H1 (cell line): ENCODE data around the gene CAPZA2. TPM values are rescaled to one million over a fixed set of nuclear protein-coding genes. Genes with fewer than 3 reads are reported as not detected.

Source experiments
- CTCF ChIA-PET: fragments of 300-600 bp; sonication (Branson Sonifier 250); formaldehyde crosslinking; loops from one replicate; lab custom pipeline; 2021; ENCODE audit not compliant: partially characterized antibody; lab: Charles Lee
- POLR2A ChIA-PET: fragments of 300-600 bp; sonication (Branson Sonifier 250); formaldehyde crosslinking; loops from one replicate; lab custom pipeline; 2021; ENCODE audit warnings: inconsistent platforms; ENCODE audit not compliant: partially characterized antibody; lab: Charles Lee
- DNase-seq, 2 experiments: peaks; one replicate each; pipeline versions ENCODE4 v3.0.0 to v3.0.0-alpha.2; 2010 to 2022; ENCODE audit warnings: low spot score in 2 of 2, low read depth in 1 of 2, mixed read lengths in 1 of 2
- FAIRE-seq: peaks from 2 replicates; lab custom pipeline; 2011; peaks lifted over from hg19 to GRCh38; lab: Jason Lieb, UNC
- H2AFZ ChIP-seq: 2 replicates; pipeline ENCODE4 v1.8.1; 2012; ENCODE audit warnings: low read length, inconsistent platforms
- H2AK5ac ChIP-seq: 2 replicates; pipeline ENCODE4 v1.6.1; 2013; ENCODE audit warnings: low read depth, low read length
- H2BK120ac ChIP-seq: replicated peaks from 2 replicates; pipeline ENCODE3; 2013; ENCODE audit warnings: low read depth, low read length, inconsistent platforms
- H2BK12ac ChIP-seq: 2 replicates; pipeline ENCODE4 v1.6.1; 2013; ENCODE audit warnings: low read depth, low read length
- H2BK15ac ChIP-seq: 2 replicates; pipeline ENCODE4 v1.6.1; 2013; ENCODE audit warnings: low read length
- H2BK20ac ChIP-seq: 2 replicates; pipeline ENCODE4 v1.6.1; 2013; ENCODE audit warnings: low read length
- H2BK5ac ChIP-seq: 2 replicates; pipeline ENCODE4 v1.6.1; 2013; ENCODE audit warnings: low read depth, low read length
- H3K14ac ChIP-seq: 2 replicates; pipeline ENCODE4 v1.6.1; 2013; ENCODE audit warnings: inconsistent platforms; ENCODE audit not compliant: insufficient read length
- H3K18ac ChIP-seq: 2 replicates; pipeline ENCODE4 v1.6.1; 2013; ENCODE audit warnings: low read length; ENCODE audit errors: extremely low read depth
- H3K23ac ChIP-seq: 2 replicates; pipeline ENCODE4 v1.6.1; 2013; ENCODE audit warnings: inconsistent platforms; ENCODE audit not compliant: insufficient read length
- H3K23me2 ChIP-seq: 2 replicates; pipeline ENCODE4 v1.6.1; 2013; ENCODE audit warnings: low read depth, low read length
- H3K27ac ChIP-seq: 2 replicates; pipeline ENCODE4 v1.6.1; 2011; ENCODE audit warnings: low read depth, low read length, inconsistent platforms
- H3K27me3 ChIP-seq, 4 experiments: replicated peaks in 1 of 4; 1 replicate in 1 of 4; 2 replicates in 3 of 4; pipeline versions ENCODE4 v1.6.1 to v1.8.1; 2011 to 2013; ENCODE audit warnings: low read length in 3 of 4, mild to moderate bottlenecking in 3 of 4, inconsistent platforms in 2 of 4, mixed read lengths in 2 of 4, moderate library complexity in 1 of 4; ENCODE audit not compliant: control insufficient read depth in 3 of 4, insufficient read depth in 3 of 4; ENCODE audit errors: extremely low read depth in 1 of 4
- H3K36me3 ChIP-seq, 4 experiments: 2 replicates each; pipeline versions ENCODE4 v1.6.1 to v1.8.1; 2011 to 2013; ENCODE audit warnings: mild to moderate bottlenecking in 4 of 4, low read length in 3 of 4, moderate library complexity in 2 of 4, control low read depth in 1 of 4, inconsistent platforms in 1 of 4; ENCODE audit not compliant: insufficient read depth in 4 of 4, control insufficient read depth in 2 of 4
- H3K4ac ChIP-seq: replicated peaks from 2 replicates; pipeline ENCODE3; 2013; ENCODE audit warnings: low read length, low read depth, mixed read lengths, inconsistent platforms; ENCODE audit not compliant: insufficient read length
- H3K4me1 ChIP-seq, 4 experiments: replicated peaks in 1 of 4; 1 replicate in 1 of 4; 2 replicates in 3 of 4; pipeline versions ENCODE4 v1.6.1 to v1.8.1; 2011 to 2013; ENCODE audit warnings: low read length in 3 of 4, inconsistent platforms in 2 of 4, mixed read lengths in 1 of 4; ENCODE audit not compliant: insufficient read depth in 4 of 4, control insufficient read depth in 3 of 4
- H3K4me2 ChIP-seq, 2 experiments: 2 replicates each; pipeline versions ENCODE4 v1.6.1 to v1.8.1; 2011 to 2013; ENCODE audit warnings: low read depth in 2 of 2, low read length in 2 of 2, control low read depth in 1 of 2, inconsistent platforms in 1 of 2, mild to moderate bottlenecking in 1 of 2; ENCODE audit not compliant: insufficient read depth in 1 of 2
- H3K4me3 ChIP-seq, 4 experiments: fragments of 200-600, 300-600 bp in 1 of 4; sonication (generic), shearing (Covaris generic), sonication (Bioruptor Twin) in 1 of 4; 2 replicates each; pipeline versions ENCODE4 v1.5.1 to v1.8.1; 2011 to 2016; ENCODE audit warnings: low read length in 4 of 4, low read depth in 3 of 4, control low read depth in 2 of 4, inconsistent platforms in 2 of 4, mild to moderate bottlenecking in 2 of 4, mixed read lengths in 1 of 4, moderate library complexity in 1 of 4; ENCODE audit not compliant: insufficient read depth in 2 of 4; ENCODE audit errors: extremely low read depth in 1 of 4
- H3K56ac ChIP-seq: replicated peaks from 2 replicates; pipeline ENCODE3; 2013; ENCODE audit warnings: low read depth, mild to moderate bottlenecking, mixed read lengths, low read length, inconsistent platforms; ENCODE audit not compliant: insufficient read length
- H3K79me1 ChIP-seq: 2 replicates; pipeline ENCODE4 v1.6.1; 2013; ENCODE audit warnings: low read depth, low read length, control low read depth
- H3K79me2 ChIP-seq, 2 experiments: 2 replicates each; pipeline versions ENCODE4 v1.6.1 to v1.8.1; 2012 to 2013; ENCODE audit warnings: low read length in 2 of 2, mild to moderate bottlenecking in 2 of 2, inconsistent platforms in 1 of 2; ENCODE audit not compliant: insufficient read depth in 2 of 2, control insufficient read depth in 1 of 2
- H3K9ac ChIP-seq, 4 experiments: replicated peaks in 1 of 4; 1 replicate in 1 of 4; 2 replicates in 3 of 4; pipeline versions ENCODE4 v1.6.1 to v1.8.1; 2011 to 2013; ENCODE audit warnings: low read depth in 3 of 4, low read length in 3 of 4, control low read depth in 2 of 4, mild to moderate bottlenecking in 2 of 4, moderate library complexity in 2 of 4, inconsistent platforms in 1 of 4; ENCODE audit errors: extremely low read depth in 1 of 4
- H3K9me3 ChIP-seq, 2 experiments: 2 replicates each; pipeline versions ENCODE4 v1.6.1 to v1.8.1; 2012 to 2013; ENCODE audit warnings: mild to moderate bottlenecking in 2 of 2, moderate library complexity in 2 of 2, control low read depth in 1 of 2, inconsistent platforms in 1 of 2, low read depth in 1 of 2, low read length in 1 of 2, mixed read lengths in 1 of 2; ENCODE audit not compliant: insufficient read depth in 2 of 2
- H4K20me1 ChIP-seq, 2 experiments: replicated peaks in 1 of 2; 2 replicates each; pipeline versions ENCODE3 to v1.8.1; 2011 to 2013; ENCODE audit warnings: inconsistent platforms in 2 of 2, low read length in 2 of 2, mild to moderate bottlenecking in 1 of 2; ENCODE audit not compliant: insufficient read depth in 2 of 2, control insufficient read depth in 1 of 2
- H4K5ac ChIP-seq: 2 replicates; pipeline ENCODE4 v1.6.1; 2013; ENCODE audit warnings: low read length, low read depth, mixed read lengths, inconsistent platforms; ENCODE audit not compliant: insufficient read length
- H4K8ac ChIP-seq: 2 replicates; pipeline ENCODE4 v1.8.0; 2013; ENCODE audit warnings: mild to moderate bottlenecking, moderate library complexity, low read length, inconsistent platforms; ENCODE audit not compliant: insufficient read depth; ENCODE audit errors: extremely low read depth
- H4K91ac ChIP-seq: replicated peaks from 2 replicates; pipeline ENCODE3; 2013; ENCODE audit warnings: low read length, mixed read lengths, inconsistent platforms; ENCODE audit not compliant: insufficient read length
- MAFK ChIP-seq: IDR thresholded peaks from 2 replicates; pipeline ENCODE4 v1.6.1; 2012; ENCODE audit warnings: low read depth, mild to moderate bottlenecking, improper control_type of control experiment, low read length
- RAD21 ChIP-seq, 2 experiments: IDR thresholded peaks in 1 of 2; conservative IDR thresholded peaks in 1 of 2; 2 replicates each; pipeline ENCODE4 v1.6.1; 2011; ENCODE audit warnings: low read depth in 2 of 2, low read length in 2 of 2, improper control_type of control experiment in 1 of 2, inconsistent platforms in 1 of 2, mild to moderate bottlenecking in 1 of 2, moderate library complexity in 1 of 2
- WGBS, 2 experiments: shearing (Covaris generic) in 1 of 2; methylation state at CpG; one replicate each; pipeline versions ENCODE4 v1.1.6 to v1.1.7; 2013 to 2015; ENCODE audit warnings: low lambda C conversion rate in 2 of 2, mixed read lengths in 2 of 2, inconsistent platforms in 1 of 2, low coverage in 1 of 2, missing lambda C conversion rate in 1 of 2; ENCODE audit not compliant: insufficient replicate concordance in 2 of 2, insufficient coverage in 1 of 2, insufficient read length in 1 of 2; ENCODE audit errors: extremely low coverage in 1 of 2, missing lambda C conversion rate in 1 of 2; 5-methylcytosine and 5-hydroxymethylcytosine counted together
- polyA plus RNA-seq, 7 experiments: library from polyadenylated mRNA; depleted of rRNA in 3 of 7; stranded (reverse) in 5 of 7; unstranded in 2 of 7; fragments of >200 nt in 5 of 7; fragments of 200-250 nt in 2 of 7; gene quantifications; 1 replicate in 5 of 7; 2 replicates in 1 of 7; 4 replicates in 1 of 7; pipeline versions ENCODE4 v1.2.1 to v1.2.3, GENCODE V29; 2011 to 2013; ENCODE audit warnings: missing spikeins in 2 of 7, mixed read lengths in 2 of 7
- total RNA-seq: library from RNA; stranded (reverse); fragmentation: NEBNext Ultra II Directional; extraction: Animal tissue kit (Norgen Biotek cat#: 25700); gene quantifications from 2 replicates; pipeline ENCODE4 v1.2.1, GENCODE V29; 2021
- TF ChIP-seq, protein P1 (sequence below), 3 experiments: IDR thresholded peaks; 1 replicate in 2 of 3; 2 replicates in 1 of 3; pipeline versions ENCODE4 v1.5.1 to v1.6.1; 2011; ENCODE audit warnings: low read length in 3 of 3, mild to moderate bottlenecking in 3 of 3, inconsistent platforms in 2 of 3, low read depth in 1 of 3, moderate library complexity in 1 of 3; ENCODE audit not compliant: insufficient read depth in 1 of 3; ENCODE audit errors: control extremely low read depth in 1 of 3

The CAPZA2 gene
- total and polyA plus RNA-seq, 2 of the 8 experiments (the other 6 are each of a cell fraction or from before 2014, with no cell fraction given) = 33.2 to 145 TPM

DNA sequence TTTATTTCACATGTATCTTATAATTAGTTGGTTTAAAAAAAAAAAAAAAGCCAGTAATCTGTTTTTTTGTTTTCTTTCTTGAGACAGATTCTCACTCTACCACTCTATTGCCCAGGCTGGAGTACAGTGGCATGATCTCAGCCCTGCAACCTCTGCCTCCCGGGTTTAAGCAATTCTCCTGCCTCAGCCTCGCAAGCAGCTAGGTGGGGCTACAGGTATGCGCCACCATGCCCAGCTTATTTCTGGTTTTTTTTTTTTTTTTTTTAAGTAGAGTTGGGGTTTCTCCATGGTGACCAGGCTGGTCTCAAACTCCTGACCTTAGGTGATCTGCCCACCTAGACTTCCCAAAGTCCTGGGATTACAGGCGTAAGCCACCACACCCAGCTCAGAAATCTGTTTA is 34.1 kb upstream of the CAPZA2 start:
- Histone ChIP-seq H3K79me1 (no peaks in the 10 kb centered on the region), H3K9me3 (no peaks in the 10 kb centered on the region), H4K5ac (no peak overlapping the region), H3K14ac (no peak overlapping the region), H3K4me1 (no peaks in the 10 kb centered on the region), H3K9ac (no peak overlapping the region), H3K27ac (no peak overlapping the region), H2AK5ac (no peak overlapping the region), H3K18ac (no peak overlapping the region), H2BK5ac (no peak overlapping the region), H3K79me2 (no peaks in the 10 kb centered on the region), H2BK12ac (no peak overlapping the region), H3K4ac (no peak overlapping the region), H3K36me3 (no peaks in the 10 kb centered on the region), H4K8ac (no peak overlapping the region), H2AFZ (no peak overlapping the region), H3K23me2 (no peaks in the 10 kb centered on the region), H4K20me1 (no peaks in the 10 kb centered on the region), H2BK120ac (no peak overlapping the region), H3K27me3 (no peaks in the 10 kb centered on the region), H3K56ac (no peak overlapping the region), H2BK15ac (no peak overlapping the region), H2BK20ac (no peak overlapping the region), H3K23ac (no peak overlapping the region), H3K4me3 (no peak overlapping the region), H4K91ac (no peak overlapping the region), H3K4me2 (no peak overlapping the region)
- TF ChIP-seq, protein P1, sequence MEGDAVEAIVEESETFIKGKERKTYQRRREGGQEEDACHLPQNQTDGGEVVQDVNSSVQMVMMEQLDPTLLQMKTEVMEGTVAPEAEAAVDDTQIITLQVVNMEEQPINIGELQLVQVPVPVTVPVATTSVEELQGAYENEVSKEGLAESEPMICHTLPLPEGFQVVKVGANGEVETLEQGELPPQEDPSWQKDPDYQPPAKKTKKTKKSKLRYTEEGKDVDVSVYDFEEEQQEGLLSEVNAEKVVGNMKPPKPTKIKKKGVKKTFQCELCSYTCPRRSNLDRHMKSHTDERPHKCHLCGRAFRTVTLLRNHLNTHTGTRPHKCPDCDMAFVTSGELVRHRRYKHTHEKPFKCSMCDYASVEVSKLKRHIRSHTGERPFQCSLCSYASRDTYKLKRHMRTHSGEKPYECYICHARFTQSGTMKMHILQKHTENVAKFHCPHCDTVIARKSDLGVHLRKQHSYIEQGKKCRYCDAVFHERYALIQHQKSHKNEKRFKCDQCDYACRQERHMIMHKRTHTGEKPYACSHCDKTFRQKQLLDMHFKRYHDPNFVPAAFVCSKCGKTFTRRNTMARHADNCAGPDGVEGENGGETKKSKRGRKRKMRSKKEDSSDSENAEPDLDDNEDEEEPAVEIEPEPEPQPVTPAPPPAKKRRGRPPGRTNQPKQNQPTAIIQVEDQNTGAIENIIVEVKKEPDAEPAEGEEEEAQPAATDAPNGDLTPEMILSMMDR (IDR thresholded peaks at IDR 0.05; ENCODE audit: control extremely low read depth in 1 of 3, insufficient read depth in 1 of 3, low read depth in 1 of 3, low read length in 3 of 3) = peak; percentile 44 to 63 (median 45)
- TF ChIP-seq RAD21 (IDR thresholded peaks at IDR 0.05 in 1 of 2, conservative IDR thresholded peaks at IDR 0.05 in 1 of 2; ENCODE audit: low read depth in 2 of 2, low read length in 2 of 2) = peak; percentile 73 to 81
- no peak for TF ChIP-seq MAFK
- DNase-seq (no peak), FAIRE-seq (no peak)
- WGBS, 2 experiments = 88% methylated on average over 3 of the region's 4 CpGs; no CpG with 5 or more reads in 1 of the 2 experiments
- CTCF ChIA-PET = interaction anchor here (0.6 to 2.1 kb wide), 8 partner anchors 11 to 316 kb away, joined by 3 to 5 read pairs (median 4); no protein-coding TSS in a partner anchor
- POLR2A ChIA-PET = no interaction called here
